ENCODE results near the gene CCDC82.

Gene CCDC82

GRCh38 chr11:96361778-96362177, 27.9 kb downstream of the CCDC82 start:
- DNase-seq (ENCODE audit: low read depth, low spot score): no peak

- DNase-seq (ENCODE audit: low read depth, low spot score): no peak
Measured at GRCh38 chr11:96358321-96358720, 31.4 kb downstream of the CCDC82 start.

GRCh38 chr11:96357794-96358193, 31.9 kb downstream of the CCDC82 start:
- DNase-seq (ENCODE audit: low read depth, low spot score): no peak

GRCh38 chr11:96356848-96357247, 32.9 kb downstream of the CCDC82 start:
- no peak for DNase-seq (ENCODE audit: low read depth, low spot score)

GRCh38 chr11:96342961-96343711, 46.6 kb downstream of the CCDC82 start, which contains the start of gene MAML2:
MAML2 (minus strand) TSS chr11:96343195; CDS start chr11:96341895, 1,300 bp downstream.
- DNase-seq (ENCODE audit: low read depth, low spot score): peak; percentile 66

- DNase-seq (ENCODE audit: low read depth, low spot score): no peak
Measured at GRCh38 chr11:96342014-96342960, 47.4 kb downstream of the CCDC82 start.

GRCh38 chr11:96341211-96342013, 48.3 kb downstream of the CCDC82 start:
- DNase-seq (ENCODE audit: low read depth, low spot score): no peak

GRCh38 chr11:96340555-96340885, 49.2 kb downstream of the CCDC82 start:
- DNase-seq (ENCODE audit: low read depth, low spot score): no peak

GRCh38 chr11:96339706-96340554, 49.8 kb downstream of the CCDC82 start:
- DNase-seq (ENCODE audit: low read depth, low spot score): no peak

- no peak for DNase-seq (ENCODE audit: low read depth, low spot score)
Measured at GRCh38 chr11:96338910-96339705, 50.6 kb downstream of the CCDC82 start.

- DNase-seq (ENCODE audit: low read depth, low spot score): no peak
Measured at GRCh38 chr11:96337541-96338431, 51.9 kb downstream of the CCDC82 start.

- no peak for DNase-seq (ENCODE audit: low read depth, low spot score)
Measured at GRCh38 chr11:96335388-96335787, 54.3 kb downstream of the CCDC82 start.

GRCh38 chr11:96334219-96334618, 55.5 kb downstream of the CCDC82 start:
- no peak for DNase-seq (ENCODE audit: low read depth, low spot score)

GRCh38 chr11:96333191-96333719, 56.5 kb downstream of the CCDC82 start:
- no peak for DNase-seq (ENCODE audit: low read depth, low spot score)

- DNase-seq (ENCODE audit: low read depth, low spot score): no peak
Measured at GRCh38 chr11:96332126-96332771, 57.5 kb downstream of the CCDC82 start.

GRCh38 chr11:96331699-96332116, 58.0 kb downstream of the CCDC82 start:
- DNase-seq (ENCODE audit: low read depth, low spot score): no peak

- no peak for DNase-seq (ENCODE audit: low read depth, low spot score)
Measured at GRCh38 chr11:96330511-96330859, 59.2 kb downstream of the CCDC82 start.

- DNase-seq (ENCODE audit: low read depth, low spot score): no peak
Measured at GRCh38 chr11:96329855-96330510, 59.7 kb downstream of the CCDC82 start.

Data from brain pericyte (primary cell).